Thyroid gland (tissue), 4 donors: ENCODE data around the gene KRTAP10-1. TPM values are rescaled to one million over a fixed set of nuclear protein-coding genes. Genes with fewer than 3 reads are reported as not detected.
"Not testable (repeated sequence)": the region's sequence is repeated elsewhere in the genome, so short reads cannot be mapped to it uniquely, and the experiment has no call there.

Experiments used
- DNase-seq, 2 donors: peaks; one replicate each; pipeline ENCODE4 v3.0.0-alpha.2; 2019
- H3K27ac ChIP-seq, 3 donors: fragments of 200-600 bp; sonication (generic); 1 replicate in 2 of 3; 2 replicates in 1 of 3; pipeline ENCODE4 v1.5.1; 2016 to 2019; ENCODE audit warnings: mild to moderate bottlenecking in 1 of 3, moderate library complexity in 1 of 3
- H3K27me3 ChIP-seq: fragments of 200-600 bp; sonication (generic); one replicate; pipeline ENCODE4 v1.5.1; 2019
- H3K36me3 ChIP-seq, 2 donors: fragments of 200-600 bp; sonication (generic); one replicate each; pipeline ENCODE4 v1.5.1; 2016 to 2019
- H3K4me1 ChIP-seq, 2 donors: fragments of 200-600 bp; sonication (generic); one replicate each; pipeline ENCODE4 v1.5.1; 2017 to 2019
- H3K4me3 ChIP-seq, 3 donors: fragments of 200-600 bp; sonication (generic); replicated peaks in 1 of 3; 1 replicate in 2 of 3; 2 replicates in 1 of 3; pipeline ENCODE4 v1.5.1; 2016; ENCODE audit warnings: mild to moderate bottlenecking in 1 of 3
- H3K9me3 ChIP-seq: fragments of 200-600 bp; sonication (generic); one replicate; pipeline ENCODE4 v1.5.1; 2017
- POLR2A ChIP-seq, 2 donors: fragments of 450-650 bp; IDR thresholded peaks; one replicate each; pipeline ENCODE4 v1.6.1; 2017; ENCODE audit warnings: antibody characterized with exemption in 2 of 2, mild to moderate bottlenecking in 2 of 2, moderate library complexity in 1 of 2
- WGBS, 2 donors: methylation state at CpG; one replicate each; pipeline ENCODE4 v1.1.5; 2017; 5-methylcytosine and 5-hydroxymethylcytosine counted together
- intact Hi-C: fragments of 100-400 bp; cut with DNase I; formaldehyde crosslinking; loops from one replicate; pipeline ENCODE4 v1.15.1; 2023
- total RNA-seq, 4 donors: library from RNA; depleted of rRNA; stranded (reverse); fragments of >200 nt; gene quantifications; one replicate each; pipeline ENCODE4 v1.2.3, GENCODE V29; 2016
- TF ChIP-seq, protein P1 (sequence below), 6 experiments: fragments of 200-600 bp in 3 of 6; fragments of 450-650 bp in 3 of 6; sonication (generic) in 3 of 6; IDR thresholded peaks; one replicate each; pipeline ENCODE4 v1.5.1; 2016 to 2019; ENCODE audit warnings: antibody characterized with exemption in 6 of 6, mild to moderate bottlenecking in 2 of 6, inconsistent platforms in 1 of 6, moderate library complexity in 1 of 6

KRTAP10-1 gene
- total RNA-seq, 4 donors from 2014 or later = not detected

DNA sequence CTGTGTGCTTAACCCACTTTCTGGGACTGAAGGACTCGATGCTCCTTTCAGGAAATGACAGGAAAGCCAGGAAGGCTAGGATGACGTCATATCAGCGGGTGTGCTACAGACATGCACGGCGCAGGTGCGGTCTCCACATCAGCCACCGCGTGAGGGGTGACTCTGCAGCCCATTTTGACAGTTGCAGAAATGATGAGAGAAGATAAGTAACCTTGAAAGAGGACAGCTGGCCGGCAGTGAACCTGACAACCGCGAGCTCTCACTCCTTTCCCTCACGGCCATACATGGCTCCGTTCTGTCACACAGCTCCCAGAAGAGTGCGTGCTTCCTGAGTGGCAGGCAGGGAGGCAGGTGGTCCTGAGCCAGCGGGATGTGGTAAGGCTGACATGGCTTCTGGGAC lies 42.1 kb upstream of the KRTAP10-1 start:
- no peaks in the 10 kb centered on the region for H3K9me3 ChIP-seq
- no peak for DNase-seq
- no peak for TF ChIP-seq POLR2A (IDR thresholded peaks at IDR 0.05)
- TF ChIP-seq, protein P1, sequence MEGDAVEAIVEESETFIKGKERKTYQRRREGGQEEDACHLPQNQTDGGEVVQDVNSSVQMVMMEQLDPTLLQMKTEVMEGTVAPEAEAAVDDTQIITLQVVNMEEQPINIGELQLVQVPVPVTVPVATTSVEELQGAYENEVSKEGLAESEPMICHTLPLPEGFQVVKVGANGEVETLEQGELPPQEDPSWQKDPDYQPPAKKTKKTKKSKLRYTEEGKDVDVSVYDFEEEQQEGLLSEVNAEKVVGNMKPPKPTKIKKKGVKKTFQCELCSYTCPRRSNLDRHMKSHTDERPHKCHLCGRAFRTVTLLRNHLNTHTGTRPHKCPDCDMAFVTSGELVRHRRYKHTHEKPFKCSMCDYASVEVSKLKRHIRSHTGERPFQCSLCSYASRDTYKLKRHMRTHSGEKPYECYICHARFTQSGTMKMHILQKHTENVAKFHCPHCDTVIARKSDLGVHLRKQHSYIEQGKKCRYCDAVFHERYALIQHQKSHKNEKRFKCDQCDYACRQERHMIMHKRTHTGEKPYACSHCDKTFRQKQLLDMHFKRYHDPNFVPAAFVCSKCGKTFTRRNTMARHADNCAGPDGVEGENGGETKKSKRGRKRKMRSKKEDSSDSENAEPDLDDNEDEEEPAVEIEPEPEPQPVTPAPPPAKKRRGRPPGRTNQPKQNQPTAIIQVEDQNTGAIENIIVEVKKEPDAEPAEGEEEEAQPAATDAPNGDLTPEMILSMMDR (IDR thresholded peaks at IDR 0.05) = no peak
- intact Hi-C loops = no loop called here
- H3K4me3 ChIP-seq = no peak overlapping the region
- no peaks in the 10 kb centered on the region for H3K36me3 ChIP-seq
- no peaks in the 10 kb centered on the region for H3K27me3 ChIP-seq
- H3K27ac ChIP-seq = no peak overlapping the region
- 78 to 80% methylated on average over 15 of the region's 15 CpGs for WGBS, 2 donors
- no peaks in the 10 kb centered on the region for H3K4me1 ChIP-seq

DNA sequence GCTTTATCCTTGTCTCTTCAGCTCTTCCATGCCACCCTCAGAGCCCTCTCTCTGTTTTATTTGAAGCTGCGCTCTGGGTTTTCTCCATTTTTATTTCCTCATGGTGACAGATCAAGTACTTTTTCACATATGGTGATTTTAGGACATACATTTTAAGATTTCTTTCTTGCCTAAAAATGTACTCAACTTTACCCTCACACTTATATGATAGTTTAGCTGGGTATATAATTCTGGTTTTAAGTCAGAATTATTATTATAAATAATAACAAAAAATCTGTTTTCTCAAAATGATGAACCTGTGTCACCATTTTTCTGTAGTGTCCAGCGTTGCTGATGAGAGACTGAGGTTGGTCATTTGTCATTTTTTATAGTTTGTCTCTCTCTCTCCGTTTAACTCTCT lies 41.2 kb upstream of the KRTAP10-1 start:
- H3K9me3 ChIP-seq = no peaks in the 10 kb centered on the region
- no peaks in the 10 kb centered on the region for H3K27me3 ChIP-seq
- TF ChIP-seq, protein P1 (IDR thresholded peaks at IDR 0.05) = no peak
- TF ChIP-seq POLR2A (IDR thresholded peaks at IDR 0.05) = no peak
- H3K27ac ChIP-seq = no peak overlapping the region
- no peaks in the 10 kb centered on the region for H3K36me3 ChIP-seq
- no peak overlapping the region for H3K4me3 ChIP-seq
- no peak for DNase-seq
- WGBS, 2 donors = 89 to 91% methylated on average over 3 of the region's 3 CpGs
- H3K4me1 ChIP-seq = no peaks in the 10 kb centered on the region
- intact Hi-C loops = no loop called here

DNA sequence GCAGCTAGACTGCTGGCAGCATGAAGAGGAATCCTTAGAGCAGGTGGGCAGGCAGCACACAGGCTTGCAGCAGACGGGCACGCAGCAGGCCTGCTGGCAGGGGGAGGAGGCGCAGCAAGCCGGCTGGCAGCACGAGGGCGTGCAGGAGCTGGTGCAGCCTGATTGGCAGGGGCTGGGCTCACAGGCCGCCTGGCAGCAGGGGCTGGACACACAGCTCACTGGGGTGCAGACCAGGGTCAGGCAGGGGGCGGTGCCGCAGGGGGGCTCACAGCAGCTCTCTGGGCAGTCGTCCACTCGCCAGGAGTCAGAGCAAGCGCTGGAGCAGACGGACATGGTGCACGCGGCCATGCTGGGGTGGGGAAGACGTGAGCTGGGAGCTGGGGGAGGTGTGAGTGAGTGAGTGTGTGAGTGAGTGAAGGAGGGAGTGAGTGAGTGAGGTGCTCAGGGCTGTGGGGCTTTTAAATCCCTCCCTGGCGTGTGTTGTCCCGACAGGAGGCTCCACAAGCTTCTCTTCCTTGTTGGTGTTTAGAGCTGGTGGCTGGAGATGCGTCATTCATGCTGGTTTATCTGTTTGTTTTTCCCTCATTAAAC lies 40.3 kb upstream of the KRTAP10-1 start, which contains the start of gene KRTAP10-5:
Gene KRTAP10-5, minus strand, starts transcription at position 374 of the 591 bp plus-strand sequence. Its CDS starts 26 bp downstream, at position 348.
- DNase-seq, intact Hi-C loops, H3K27ac ChIP-seq, H3K4me3 ChIP-seq, H3K9me3 ChIP-seq, H3K36me3 ChIP-seq, H3K27me3 ChIP-seq, H3K4me1 ChIP-seq: not testable (repeated sequence)
- WGBS, 2 donors = 51 to 59% methylated on average over 17 to 18 of the region's 19 CpGs

DNA sequence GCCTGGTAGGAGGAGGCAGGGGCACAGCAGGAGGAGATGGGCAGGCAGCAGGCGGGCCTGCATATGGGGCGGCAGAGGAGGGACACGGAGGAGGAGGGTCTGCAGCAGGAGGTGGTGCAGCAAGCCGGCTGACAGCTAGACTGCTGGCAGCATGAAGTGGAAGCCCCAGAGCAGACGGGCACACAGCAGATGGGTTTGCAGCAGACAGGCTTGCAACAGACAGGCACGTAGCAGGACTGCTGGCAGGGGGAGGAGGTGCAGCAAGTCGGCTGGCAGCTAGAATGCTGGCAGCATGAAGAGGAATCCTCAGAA lies 39.8 kb upstream of the KRTAP10-1 start:
- Histone ChIP-seq H3K27me3 (no peaks in the 10 kb centered on the region), H3K27ac (no peak overlapping the region), H3K4me3 (no peak overlapping the region), H3K9me3 (no peaks in the 10 kb centered on the region), H3K4me1 (no peaks in the 10 kb centered on the region), H3K36me3 (no peaks in the 10 kb centered on the region)
- intact Hi-C loops = no loop called here
- no peak for DNase-seq
- TF ChIP-seq, protein P1 (IDR thresholded peaks at IDR 0.05) = no peak
- TF ChIP-seq POLR2A (IDR thresholded peaks at IDR 0.05) = no peak
- WGBS, 2 donors = 72 to 82% methylated on average over 7 of the region's 7 CpGs

DNA sequence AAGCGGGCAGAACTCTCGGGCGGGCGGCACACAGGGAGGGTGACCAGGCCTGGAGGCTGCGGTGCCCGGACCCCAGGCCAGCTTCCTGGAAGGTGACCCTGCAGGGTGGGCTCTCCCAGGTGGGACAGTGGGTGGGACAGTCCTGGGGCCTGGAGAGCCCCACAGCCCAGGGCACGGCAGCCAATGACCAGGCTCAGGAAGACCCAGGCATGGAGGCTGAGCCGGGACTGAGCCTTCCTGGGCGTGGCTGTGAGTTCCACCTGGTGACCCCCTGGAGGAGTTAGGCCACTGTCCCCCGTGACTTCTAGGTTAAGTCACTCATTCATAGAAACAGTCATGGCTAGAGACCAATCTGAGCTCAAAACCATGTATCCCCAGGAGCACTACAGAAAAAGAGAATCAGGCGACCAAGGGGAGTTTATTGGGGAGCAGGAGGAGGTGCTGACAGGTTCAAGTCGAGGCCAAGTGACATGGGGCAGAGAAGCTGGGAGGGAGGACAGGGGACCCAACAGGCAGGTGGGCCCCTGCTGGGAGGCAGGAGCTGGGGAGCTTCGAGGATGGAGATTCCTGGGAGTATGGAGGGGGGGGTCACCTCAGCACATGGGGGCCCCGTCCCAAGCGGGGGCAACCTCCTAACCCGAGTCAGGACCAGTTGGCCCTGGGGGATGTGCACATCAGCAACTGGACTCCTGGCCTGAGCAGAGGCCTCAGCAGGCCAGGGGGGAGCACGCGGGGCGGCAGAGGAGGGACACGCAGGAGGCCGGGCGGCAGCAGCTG lies 39.2 kb upstream of the KRTAP10-1 start:
- 82 to 84% methylated on average over 13 to 16 of the region's 22 CpGs for WGBS, 2 donors
- H3K9me3 ChIP-seq = no peaks in the 10 kb centered on the region
- no peak overlapping the region for H3K4me3 ChIP-seq
- no peak for DNase-seq
- intact Hi-C loops = no loop called here
- no peak overlapping the region for H3K27ac ChIP-seq
- H3K36me3 ChIP-seq = no peaks in the 10 kb centered on the region
- TF ChIP-seq, protein P1 (IDR thresholded peaks at IDR 0.05) = no peak
- no peak for TF ChIP-seq POLR2A (IDR thresholded peaks at IDR 0.05)
- H3K4me1 ChIP-seq = no peaks in the 10 kb centered on the region
- no peaks in the 10 kb centered on the region for H3K27me3 ChIP-seq
